Activated T-cell treated with anti-CD3 and anti-CD28 coated beads for 24 hours (primary cell): ENCODE data around the gene HK1.

Source experiments
- DNase-seq: peaks from one replicate; pipeline ENCODE4 v3.0.0-alpha.2; 2020; ENCODE audit warnings: low read depth

HK1 gene

DNA sequence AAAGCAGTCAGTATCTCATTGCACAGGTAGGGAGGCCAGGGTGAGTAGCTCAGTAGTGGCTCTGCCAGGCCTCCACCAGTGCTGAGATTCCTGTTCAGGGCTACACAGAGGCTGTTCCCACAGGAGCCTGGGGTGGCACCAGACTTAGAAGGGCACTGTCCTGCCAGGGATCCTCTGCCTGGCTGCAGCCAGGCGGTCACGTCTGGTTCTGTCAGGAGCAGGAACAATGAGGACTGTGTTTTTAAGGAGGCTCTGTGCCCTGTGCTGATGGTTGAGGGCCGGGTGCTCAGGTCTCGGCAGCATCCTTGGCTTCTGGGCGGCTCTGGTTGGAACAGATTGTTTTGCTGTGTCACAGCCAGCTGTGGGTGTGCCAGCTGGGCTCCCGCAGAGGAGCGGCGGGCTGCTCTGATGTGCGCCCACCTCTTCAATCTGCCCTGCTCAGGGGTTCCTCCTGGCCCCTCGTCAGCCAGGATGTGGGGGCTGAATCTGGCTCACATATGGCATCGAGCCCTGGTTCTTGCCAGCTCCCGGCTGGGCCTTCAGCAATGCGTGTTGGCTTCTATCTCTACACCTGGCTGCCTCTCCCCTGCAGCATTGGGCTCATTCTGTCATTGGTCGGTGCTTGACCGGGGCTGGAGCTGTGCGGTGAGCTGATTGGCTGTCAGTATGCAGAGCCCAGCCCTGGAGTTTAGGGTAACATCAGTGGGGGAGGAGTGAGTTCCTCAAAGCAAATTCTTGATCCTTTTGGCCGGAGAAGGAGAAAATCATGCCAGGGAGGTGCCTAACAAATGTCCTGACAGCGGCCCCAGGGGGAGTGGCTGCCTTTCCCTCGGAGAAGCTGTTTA lies 97.2 kb downstream of the HK1 start:
- no peak for DNase-seq

DNA sequence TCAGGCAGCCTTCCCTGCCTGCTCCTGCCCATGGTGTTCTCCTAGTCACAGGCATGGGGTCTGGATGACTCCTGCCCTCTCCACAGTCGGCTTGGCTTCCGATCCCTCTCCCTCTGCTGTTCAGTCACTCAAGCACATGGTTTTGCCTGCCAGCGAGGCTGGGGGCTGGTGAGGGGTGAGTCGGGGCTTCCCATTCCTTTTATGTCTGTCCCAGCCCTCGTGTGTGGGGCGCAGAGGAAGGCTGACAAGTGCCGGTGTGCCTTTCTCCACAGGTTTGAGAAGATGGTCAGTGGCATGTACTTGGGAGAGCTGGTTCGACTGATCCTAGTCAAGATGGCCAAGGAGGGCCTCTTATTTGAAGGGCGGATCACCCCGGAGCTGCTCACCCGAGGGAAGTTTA lies 98.4 kb downstream of the HK1 start:
- DNase-seq: no peak

DNA sequence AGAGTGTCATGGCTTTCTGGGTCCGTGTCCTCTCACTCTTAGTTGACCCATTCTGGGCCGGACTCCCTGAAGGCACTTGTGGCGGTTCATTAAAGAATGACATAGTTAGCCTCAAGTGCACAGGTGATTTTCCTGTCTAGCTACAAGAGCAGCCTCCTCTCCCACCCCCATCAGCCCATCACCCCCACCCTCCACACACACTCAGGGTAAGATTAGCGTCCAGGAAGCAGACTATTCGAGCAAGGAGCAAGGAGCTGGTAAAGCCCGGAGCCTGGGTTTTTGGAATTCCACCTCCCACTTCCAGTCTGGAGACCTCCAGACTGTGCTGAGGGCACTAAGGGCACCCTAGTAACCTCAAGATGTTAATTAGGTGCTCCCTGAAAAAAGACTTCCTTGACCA lies 98.9 kb downstream of the HK1 start:
- DNase-seq: no peak

DNA sequence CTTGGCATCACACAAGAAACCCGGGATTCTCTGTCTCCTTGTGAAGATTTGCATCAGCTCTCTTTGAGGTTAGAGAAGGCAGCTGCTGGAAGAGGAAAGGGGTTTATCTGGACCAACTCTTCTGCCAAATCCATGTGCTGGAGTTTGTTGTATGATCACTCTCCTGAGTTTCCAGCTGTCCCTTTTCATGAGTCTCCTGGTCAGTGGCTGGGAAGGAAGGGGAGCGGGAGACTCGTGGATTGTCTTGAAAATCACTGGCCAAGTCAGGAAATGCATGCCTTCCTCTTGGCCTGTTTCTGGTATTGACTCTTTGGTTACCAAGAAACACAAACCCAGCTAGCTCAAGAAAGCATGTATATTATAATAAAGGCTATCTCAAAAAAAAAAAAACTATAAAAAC lies 99.6 kb downstream of the HK1 start:
- DNase-seq: no peak

DNA sequence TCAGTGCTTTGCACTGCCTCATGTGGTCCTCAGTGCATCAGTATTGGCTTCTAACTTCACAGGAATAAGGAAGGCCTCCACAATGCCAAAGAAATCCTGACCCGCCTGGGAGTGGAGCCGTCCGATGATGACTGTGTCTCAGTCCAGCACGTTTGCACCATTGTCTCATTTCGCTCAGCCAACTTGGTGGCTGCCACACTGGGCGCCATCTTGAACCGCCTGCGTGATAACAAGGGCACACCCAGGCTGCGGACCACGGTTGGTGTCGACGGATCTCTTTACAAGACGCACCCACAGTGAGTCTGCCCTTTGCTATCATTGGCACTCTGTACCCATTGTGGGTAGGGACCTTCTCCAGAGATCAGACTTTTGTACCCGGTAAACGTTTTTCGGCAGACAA lies 101.5 kb downstream of the HK1 start:
- no peak for DNase-seq

DNA sequence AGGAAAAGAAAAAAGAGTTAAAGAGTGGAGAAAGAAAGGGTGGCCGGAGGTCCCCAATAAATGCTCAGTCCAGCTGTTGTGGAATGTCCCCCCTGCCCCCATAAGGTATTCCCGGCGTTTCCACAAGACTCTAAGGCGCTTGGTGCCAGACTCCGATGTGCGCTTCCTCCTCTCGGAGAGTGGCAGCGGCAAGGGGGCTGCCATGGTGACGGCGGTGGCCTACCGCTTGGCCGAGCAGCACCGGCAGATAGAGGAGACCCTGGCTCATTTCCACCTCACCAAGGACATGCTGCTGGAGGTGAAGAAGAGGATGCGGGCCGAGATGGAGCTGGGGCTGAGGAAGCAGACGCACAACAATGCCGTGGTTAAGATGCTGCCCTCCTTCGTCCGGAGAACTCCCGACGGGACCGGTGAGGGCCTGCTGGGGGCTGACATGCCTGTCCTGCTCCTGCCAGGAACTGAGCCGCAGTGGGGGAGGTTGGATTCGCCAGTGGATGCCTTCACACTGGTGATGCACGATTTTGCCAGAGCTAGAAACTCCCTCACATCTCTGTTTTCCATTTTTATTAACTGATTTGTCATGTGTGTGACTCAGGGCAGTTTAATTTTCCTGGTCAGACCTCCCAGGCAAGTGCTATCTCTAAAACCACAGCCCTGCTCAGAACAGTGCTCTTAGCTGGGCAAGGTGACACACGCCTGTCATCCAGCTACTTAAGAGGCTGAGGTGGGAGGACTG lies 104.3 kb downstream of the HK1 start:
- no peak for DNase-seq

DNA sequence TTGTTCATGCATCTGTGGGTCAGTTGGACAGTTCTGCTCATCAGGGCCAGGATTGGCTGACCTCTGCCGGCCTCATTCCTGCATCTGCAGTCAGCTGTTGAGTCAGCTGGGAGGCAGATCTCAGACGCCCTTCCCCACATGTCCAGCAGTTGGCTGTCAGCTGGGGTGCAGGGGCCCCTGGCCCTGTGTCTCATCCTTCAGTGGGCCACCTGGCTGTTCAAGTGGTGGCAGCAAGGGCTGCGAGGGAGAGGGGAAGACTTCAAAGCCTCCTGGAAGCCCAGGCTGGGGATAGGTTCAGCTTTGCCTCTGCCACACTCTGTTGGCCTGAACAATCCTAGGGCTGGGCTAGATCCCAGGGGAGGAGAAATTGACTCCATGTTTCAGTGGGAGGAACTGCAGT lies 105.3 kb downstream of the HK1 start:
- DNase-seq: no peak

DNA sequence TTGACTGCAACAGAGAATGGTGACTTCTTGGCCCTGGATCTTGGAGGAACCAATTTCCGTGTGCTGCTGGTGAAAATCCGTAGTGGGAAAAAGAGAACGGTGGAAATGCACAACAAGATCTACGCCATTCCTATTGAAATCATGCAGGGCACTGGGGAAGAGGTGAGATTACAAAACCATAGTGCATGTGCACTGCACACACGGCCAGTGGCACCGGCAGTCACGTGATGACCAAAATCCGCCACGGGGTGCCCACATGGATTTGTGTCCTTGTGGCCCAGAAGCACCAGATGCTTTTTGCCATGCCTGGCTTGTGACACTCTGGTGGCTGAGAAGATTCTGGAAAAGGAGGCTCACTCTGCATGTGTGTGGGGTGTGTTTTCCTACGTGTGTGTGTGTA lies 106.0 kb downstream of the HK1 start:
- DNase-seq: no peak

DNA sequence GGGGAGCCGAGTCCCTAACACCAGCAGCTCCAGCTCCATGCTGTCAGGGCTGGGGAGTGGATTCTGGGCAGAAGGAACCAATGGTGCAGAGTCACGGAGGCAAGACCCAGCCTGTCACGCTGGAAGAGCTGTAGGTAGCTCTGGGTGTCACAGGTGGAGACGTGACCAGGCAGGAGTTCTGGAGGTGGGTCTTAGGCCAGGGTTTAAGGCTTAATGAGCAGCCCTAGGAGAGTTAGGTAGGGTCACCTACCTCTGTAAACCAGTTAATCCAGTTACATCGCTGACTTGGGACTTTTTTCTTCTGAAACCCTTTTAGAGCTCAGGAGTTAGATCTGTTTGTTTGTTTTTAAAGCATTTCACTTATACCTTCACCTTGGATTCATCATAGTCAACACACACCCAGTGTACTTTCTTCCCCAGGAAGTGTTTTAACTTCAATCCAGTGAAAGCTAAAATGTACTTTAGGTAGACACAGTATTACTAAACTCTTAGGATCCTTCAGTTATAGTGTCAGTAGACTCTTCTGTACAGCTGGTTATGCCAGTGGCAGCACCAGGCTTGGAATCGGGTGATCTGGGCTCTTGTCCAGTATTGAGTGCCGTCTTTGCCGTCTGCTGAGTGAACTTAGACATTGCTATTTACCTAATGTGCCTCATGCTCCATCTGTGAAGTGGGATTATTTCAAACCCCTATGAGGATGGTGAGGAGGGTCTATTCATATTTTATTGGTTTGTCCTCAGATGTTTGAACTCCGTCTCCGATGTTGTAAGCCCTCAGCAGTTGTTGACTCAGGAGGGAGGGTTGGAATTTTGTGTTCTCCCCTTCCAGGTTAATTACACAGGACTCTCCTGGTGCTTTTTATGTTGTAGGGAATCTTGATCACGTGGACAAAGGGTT lies 107.4 kb downstream of the HK1 start:
- DNase-seq: no peak

DNA sequence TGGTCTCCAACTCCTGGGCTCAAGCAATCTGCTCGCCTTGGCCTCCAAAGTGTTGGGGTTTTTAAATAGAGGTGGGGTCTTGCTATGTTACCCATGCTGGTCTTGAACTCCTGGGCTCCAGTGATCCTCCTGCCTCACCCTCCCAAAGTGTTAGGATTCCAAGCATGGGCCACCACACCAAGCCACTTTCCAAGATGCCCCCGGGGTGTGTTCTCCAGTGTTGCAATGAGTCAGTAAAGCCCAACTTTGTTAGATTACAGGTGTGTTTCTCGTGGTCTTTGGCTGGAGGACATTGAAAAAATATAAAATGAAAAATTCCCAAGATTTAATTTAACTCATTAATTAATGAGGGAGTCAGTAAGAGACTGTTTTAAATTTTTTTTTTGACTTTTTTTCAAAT lies 109.2 kb downstream of the HK1 start:
- DNase-seq: no peak

DNA sequence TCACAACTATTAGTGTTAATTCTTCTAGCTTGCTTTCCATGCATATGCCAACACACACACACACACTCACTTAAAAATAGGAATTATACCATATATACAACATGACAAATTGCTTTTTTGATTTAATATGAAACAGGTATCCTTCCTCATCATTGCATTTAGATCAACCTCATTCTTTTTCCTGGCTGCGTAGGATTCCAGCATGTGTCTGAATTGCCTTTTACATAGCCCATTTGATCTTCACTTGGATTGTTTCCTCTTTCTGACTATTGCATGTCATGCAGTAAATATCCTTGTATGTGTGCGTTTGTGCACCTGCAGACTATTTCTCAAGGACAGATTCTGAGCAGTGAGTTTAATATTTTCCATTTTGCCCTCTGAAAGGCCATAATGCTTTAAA lies 110.2 kb downstream of the HK1 start:
- no peak for DNase-seq

DNA sequence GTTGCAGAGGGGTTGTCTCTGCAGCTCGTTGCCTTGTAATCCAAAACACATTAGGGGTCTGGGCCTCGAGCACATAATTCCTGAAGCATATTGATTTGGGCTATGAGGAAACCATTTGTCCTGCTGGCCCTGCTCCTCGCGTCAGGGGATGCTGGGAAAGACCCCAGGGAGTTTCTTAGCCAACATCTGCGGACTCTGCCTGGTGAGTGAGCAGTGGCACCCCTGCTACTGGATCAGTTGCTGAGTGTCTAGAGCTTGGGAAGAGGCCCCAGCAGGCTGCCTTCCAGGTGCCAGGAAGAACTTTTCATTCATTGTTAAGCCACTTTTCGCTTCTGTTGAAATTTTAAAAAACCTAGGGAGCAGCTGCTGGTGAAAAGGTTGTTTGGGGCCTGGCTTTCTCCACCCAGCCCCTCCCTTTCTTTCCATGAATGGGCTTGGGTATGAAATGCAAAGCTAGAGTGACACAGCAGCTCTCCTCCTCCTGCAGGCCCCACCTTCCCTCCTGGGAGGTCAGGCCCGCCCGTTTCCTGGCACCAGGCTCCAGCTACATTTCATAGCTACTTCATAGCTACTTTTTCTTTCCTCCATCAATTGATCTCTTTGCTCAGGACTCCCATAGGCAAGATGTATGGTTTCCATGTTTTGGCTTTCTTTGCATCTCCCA lies 111.7 kb downstream of the HK1 start:
- DNase-seq: no peak

DNA sequence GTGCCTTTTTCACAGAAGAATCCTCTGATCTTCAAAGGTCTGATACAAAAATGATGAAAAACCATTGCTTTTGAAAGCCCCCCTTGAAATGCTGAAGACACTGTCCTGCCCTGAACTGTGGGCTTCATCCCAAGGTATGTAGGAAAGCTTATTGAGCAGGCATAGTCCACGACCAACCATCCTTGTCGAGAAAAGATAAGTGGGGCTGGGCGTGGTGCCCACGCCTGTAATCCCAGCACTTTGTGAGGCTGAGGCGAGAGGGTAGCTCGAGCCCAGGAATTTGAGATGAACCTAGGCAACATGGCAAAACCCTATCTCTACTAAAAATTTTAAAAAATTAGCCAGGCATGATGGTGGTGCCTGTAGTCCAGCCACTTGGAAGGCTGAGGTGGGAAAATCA lies 112.9 kb downstream of the HK1 start:
- no peak for DNase-seq

DNA sequence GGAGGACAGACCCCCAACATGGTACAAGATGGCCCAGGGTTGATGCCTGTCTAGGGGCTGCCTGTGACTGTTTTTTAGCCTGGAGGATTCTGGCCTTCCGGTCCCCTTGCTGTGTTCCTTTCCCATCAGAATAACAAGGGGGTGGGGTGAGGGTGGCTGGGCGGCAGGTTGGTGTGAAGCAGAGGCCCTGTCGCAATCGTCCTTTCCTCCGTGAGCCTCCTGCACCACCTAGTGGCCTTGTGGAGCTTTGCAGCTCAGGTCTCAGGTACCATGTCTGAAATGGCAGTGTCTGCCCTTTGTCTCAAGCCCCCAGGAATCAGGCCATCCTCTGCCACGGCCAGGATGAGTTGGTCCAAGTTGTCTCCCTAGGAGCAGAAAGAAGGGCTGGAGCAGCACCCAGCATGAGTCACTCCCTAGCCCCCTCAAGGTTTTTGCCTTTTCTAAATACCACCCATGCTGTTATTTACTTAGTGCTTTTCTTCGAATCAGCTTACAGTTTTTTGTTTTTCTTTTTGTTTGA lies 114.2 kb downstream of the HK1 start:
- peak; percentile 66 for DNase-seq

DNA sequence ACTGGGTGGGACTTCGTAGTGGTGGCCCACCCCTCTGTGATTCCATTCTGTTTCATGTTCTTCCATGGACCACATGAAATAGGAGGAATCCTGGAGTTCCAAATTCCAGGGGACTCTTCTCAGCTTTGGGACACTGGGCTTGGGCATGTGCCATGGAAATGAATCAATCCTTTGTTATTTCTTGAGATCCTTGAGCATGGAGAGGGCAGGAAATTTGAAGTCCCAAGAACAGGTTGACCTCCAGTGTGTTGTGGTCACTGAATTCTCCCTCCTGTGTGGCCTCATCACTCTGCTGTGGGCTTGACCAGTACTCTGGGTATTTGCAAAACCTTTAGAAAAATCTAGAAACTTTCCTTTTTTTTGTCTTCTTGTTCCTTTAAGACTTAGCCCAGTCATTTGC lies 115.7 kb downstream of the HK1 start:
- DNase-seq: no peak

DNA sequence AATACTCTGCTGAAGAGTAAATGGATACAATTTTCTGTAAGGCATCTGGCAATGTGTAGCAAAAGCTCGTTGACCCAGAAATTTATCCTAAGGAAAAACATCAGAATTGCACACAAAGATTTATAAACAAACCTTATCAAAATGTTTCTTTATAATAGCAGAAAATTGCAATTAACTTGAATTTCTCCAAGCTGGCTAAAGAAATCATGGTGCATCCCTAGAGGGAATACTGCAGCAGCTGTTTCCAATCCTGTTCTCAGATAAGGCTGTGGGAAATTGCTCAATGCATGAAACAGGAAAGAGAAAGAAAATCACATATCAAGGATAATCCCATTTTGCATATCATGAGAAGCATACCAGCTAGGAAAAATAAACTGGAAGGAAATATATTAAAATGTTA lies 119.7 kb downstream of the HK1 start:
- DNase-seq: no peak

DNA sequence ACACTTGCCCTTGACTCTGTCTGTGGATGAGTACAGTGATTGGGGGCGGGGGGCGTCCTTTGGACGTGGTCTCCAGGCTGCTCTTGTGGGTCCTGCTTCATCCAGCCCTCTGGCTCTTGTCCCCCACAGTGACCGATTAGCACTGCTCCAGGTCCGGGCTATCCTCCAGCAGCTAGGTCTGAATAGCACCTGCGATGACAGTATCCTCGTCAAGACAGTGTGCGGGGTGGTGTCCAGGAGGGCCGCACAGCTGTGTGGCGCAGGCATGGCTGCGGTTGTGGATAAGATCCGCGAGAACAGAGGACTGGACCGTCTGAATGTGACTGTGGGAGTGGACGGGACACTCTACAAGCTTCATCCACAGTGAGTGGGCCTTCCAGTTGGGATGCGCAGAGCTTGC lies 120.2 kb downstream of the HK1 start:
- DNase-seq: no peak

DNA sequence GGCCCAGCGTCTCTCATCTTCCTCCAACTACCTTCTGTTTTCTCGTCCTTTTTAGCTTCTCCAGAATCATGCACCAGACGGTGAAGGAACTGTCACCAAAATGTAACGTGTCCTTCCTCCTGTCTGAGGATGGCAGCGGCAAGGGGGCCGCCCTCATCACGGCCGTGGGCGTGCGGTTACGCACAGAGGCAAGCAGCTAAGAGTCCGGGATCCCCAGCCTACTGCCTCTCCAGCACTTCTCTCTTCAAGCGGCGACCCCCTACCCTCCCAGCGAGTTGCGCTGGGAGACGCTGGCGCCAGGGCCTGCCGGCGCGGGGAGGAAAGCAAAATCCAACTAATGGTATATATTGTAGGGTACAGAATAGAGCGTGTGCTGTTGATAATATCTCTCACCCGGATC lies 122.6 kb downstream of the HK1 start:
- no peak for DNase-seq

DNA sequence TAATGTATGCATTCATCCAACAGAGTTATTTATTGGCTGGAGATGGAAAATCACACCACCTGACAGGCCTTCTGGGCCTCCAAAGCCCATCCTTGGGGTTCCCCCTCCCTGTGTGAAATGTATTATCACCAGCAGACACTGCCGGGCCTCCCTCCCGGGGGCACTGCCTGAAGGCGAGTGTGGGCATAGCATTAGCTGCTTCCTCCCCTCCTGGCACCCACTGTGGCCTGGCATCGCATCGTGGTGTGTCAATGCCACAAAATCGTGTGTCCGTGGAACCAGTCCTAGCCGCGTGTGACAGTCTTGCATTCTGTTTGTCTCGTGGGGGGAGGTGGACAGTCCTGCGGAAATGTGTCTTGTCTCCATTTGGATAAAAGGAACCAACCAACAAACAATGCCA lies 123.1 kb downstream of the HK1 start:
- no peak for DNase-seq

DNA sequence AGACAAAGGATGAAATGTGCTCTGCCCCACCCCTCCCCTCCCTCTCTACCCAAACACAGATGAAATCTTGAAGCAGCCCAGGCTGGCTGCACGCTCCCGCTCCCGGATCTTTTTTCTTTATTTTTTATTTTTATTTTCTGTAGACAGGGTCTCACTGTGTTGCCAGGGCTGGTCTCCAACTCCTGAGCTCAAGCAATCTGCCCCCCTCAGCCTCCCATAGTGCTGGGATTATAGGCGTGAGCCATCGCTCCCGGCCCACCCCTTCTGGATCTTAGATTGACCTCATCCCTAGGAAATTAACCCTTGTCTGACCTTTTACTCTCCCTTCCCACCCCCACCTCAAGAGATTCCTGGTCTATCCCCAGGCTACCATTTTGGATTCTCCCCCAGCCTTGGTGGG lies 124.1 kb downstream of the HK1 start:
- DNase-seq: no peak

DNA sequence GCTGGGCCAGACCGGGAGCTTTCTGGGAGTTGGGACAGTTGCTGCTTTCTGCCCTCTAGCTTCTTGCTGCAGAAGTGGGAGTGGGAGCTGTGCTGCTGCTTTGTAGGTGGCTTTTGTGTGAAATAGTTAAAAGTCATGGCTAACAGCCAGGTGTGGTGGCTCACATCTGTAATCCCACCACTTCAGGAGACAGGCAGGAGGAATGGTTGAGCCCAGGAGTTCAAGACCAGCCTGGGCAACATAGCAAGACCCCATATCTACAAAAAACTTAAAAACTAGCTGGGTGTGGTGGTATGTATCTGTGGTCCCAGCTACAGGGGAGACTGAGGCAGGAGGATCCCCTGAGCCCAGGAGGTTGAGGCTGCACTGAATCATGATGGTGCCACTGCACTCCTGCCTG lies 124.8 kb downstream of the HK1 start:
- DNase-seq: no peak

DNA sequence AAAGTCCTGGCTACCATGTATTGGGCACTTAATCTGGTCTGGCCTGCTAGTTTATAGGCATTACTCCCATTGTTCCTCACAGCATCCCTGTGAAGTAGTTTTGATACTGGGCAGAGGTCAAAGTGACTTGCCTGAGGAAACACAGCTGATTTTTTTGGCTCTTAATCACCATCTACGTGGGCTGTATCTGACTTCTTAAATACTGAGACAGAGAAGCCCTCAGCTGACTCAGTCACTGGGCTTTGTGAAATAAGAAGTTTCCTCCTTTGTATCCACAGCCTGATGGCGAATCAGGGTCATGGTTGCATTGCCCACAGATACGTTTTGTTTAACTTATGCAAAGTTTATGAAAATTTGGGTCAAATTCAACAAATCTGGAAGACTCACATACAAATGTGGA lies 125.2 kb downstream of the HK1 start:
- no peak for DNase-seq
